DND-41 (cell line): ENCODE results near the gene LYZL2.

ENCODE experiments used
- CTCF ChIP-seq: IDR thresholded peaks from 2 replicates; pipeline ENCODE4 v1.5.1; 2012; ENCODE audit warnings: borderline replicate concordance, low read length, moderate library complexity, mild to moderate bottlenecking; ENCODE audit not compliant: poor library complexity, severe bottlenecking; ENCODE audit errors: extremely low read depth
- EZH2 ChIP-seq: IDR thresholded peaks from 3 replicates; pipeline ENCODE4 v1.6.1; 2012; ENCODE audit warnings: borderline replicate concordance, low read depth, mild to moderate bottlenecking, moderate library complexity, low read length, inconsistent platforms; ENCODE audit not compliant: severe bottlenecking

- TF ChIP-seq CTCF (no peak), EZH2 (no peak)
These were observed 42.7 kb downstream of the LYZL2 start for GRCh38 chr10:30586828-30587227.
